HepG2 (cell line): ENCODE data around the gene PANK4. TPM values are rescaled to one million over a fixed set of nuclear protein-coding genes. Genes with fewer than 3 reads are reported as not detected.
A peak's percentile ranks its signal among the peaks of the same experiment; 100 is the strongest.

Experiments used
- ATAC-seq: fragments of 200-7000 bp; cut with Tn5 transposase; 3 replicates; pipeline ENCODE4 v1.9.1; 2020; ENCODE audit warnings: mild to moderate bottlenecking, moderate library complexity
- BruUV-seq: library from RNA; stranded (reverse); fragments of 400-500 nt; replicated peaks from 2 replicates; lab custom pipeline; 2021; lab: Mats Ljungman, UMichigan
- CTCF ChIA-PET: fragments of 300-600 bp; formaldehyde crosslinking; extraction: SDS; loops from one replicate; lab custom pipeline; 2021; ENCODE audit warnings: low total read pairs, inconsistent platforms, low intra/inter-chr PET ratio; lab: Yijun Ruan, JAX
- POLR2A ChIA-PET: fragments of 350-600 bp; sonication (Branson Sonifier 250); formaldehyde crosslinking; loops from one replicate; lab custom pipeline; 2020; ENCODE audit warnings: antibody characterized with exemption, inconsistent platforms; lab: Yijun Ruan, JAX
- DNase-seq: peaks from one replicate; pipeline ENCODE4 v3.0.0-alpha.2; 2015; ENCODE audit warnings: low spot score
- FAIRE-seq: peaks from 3 replicates; lab custom pipeline; 2011; peaks lifted over from hg19 to GRCh38; lab: Jason Lieb, UNC
- H2AFZ ChIP-seq: one replicate; pipeline ENCODE4 v1.6.1; 2011; ENCODE audit warnings: low read length, inconsistent platforms
- H3K27ac ChIP-seq: fragments of 300-600 bp; 3 replicates; pipeline ENCODE4 v1.8.0; 2011; ENCODE audit warnings: mixed run types, mild to moderate bottlenecking, mixed read lengths, low read length, inconsistent platforms; ENCODE audit not compliant: insufficient read depth; ENCODE audit errors: extremely low read length
- H3K27me3 ChIP-seq, 2 experiments: fragments of 200-600 bp in 1 of 2; 2 replicates in 1 of 2; 3 replicates in 1 of 2; pipeline versions ENCODE4 v1.6.0 to v1.8.0; 2011; ENCODE audit warnings: low read length in 2 of 2, mild to moderate bottlenecking in 2 of 2, moderate library complexity in 2 of 2, inconsistent platforms in 1 of 2; ENCODE audit not compliant: insufficient read depth in 2 of 2, control insufficient read depth in 1 of 2
- H3K36me3 ChIP-seq, 2 experiments: fragments of 200-600 bp in 1 of 2; replicated peaks in 1 of 2; 2 replicates in 1 of 2; 3 replicates in 1 of 2; pipeline versions ENCODE4 v1.5.1 to v1.8.0; 2011; ENCODE audit warnings: low read length in 2 of 2, inconsistent platforms in 1 of 2; ENCODE audit not compliant: insufficient read depth in 2 of 2, control insufficient read depth in 1 of 2
- H3K4me1 ChIP-seq: 2 replicates; pipeline ENCODE4 v1.5.1; 2012; ENCODE audit warnings: low read length, inconsistent platforms; ENCODE audit not compliant: insufficient read depth
- H3K4me2 ChIP-seq: 2 replicates; pipeline ENCODE4 v1.6.0; 2011; ENCODE audit warnings: low read depth, low read length, inconsistent platforms
- H3K4me3 ChIP-seq, 3 experiments: fragments of 200-600 bp in 1 of 3; sonication (generic), shearing (Covaris generic) in 1 of 3; replicated peaks in 1 of 3; 2 replicates each; pipeline ENCODE4 v1.5.1; 2011 to 2016; ENCODE audit warnings: low read length in 3 of 3, inconsistent platforms in 2 of 3, low read depth in 2 of 3, mild to moderate bottlenecking in 2 of 3, control low read depth in 1 of 3, mixed read lengths in 1 of 3; ENCODE audit not compliant: insufficient read depth in 1 of 3
- H3K79me2 ChIP-seq: one replicate; pipeline ENCODE4 v1.6.1; 2011; ENCODE audit warnings: low read length, inconsistent platforms; ENCODE audit not compliant: insufficient read depth
- H3K9ac ChIP-seq: 2 replicates; pipeline ENCODE4 v1.6.0; 2011; ENCODE audit warnings: mild to moderate bottlenecking, low read depth, low read length, inconsistent platforms; ENCODE audit not compliant: insufficient read depth
- H3K9me3 ChIP-seq: 2 replicates; pipeline ENCODE4 v1.5.1; 2012; ENCODE audit warnings: mild to moderate bottlenecking, low read length
- H4K20me1 ChIP-seq: 2 replicates; pipeline ENCODE4 v1.6.0; 2011; ENCODE audit warnings: inconsistent platforms, mild to moderate bottlenecking, low read length, moderate library complexity; ENCODE audit not compliant: insufficient read depth
- GABPA ChIP-seq, 2 experiments: IDR thresholded peaks; 2 replicates each; pipeline ENCODE4 v1.6.1; 2011 to 2016; ENCODE audit warnings: low read depth in 2 of 2, low read length in 1 of 2, missing biosample characterization in 1 of 2, missing genetic modification characterization in 1 of 2
- HNF4A ChIP-seq: sonication (generic); formaldehyde crosslinking; IDR thresholded peaks from 2 replicates; pipeline ENCODE4 v1.4.0; 2020; ENCODE audit warnings: missing genetic modification reagents
- MAX ChIP-seq: IDR thresholded peaks from 2 replicates; pipeline ENCODE4 v1.6.1; 2012; ENCODE audit warnings: inconsistent platforms
- SMARCE1 ChIP-seq: fragments of 450-650 bp; IDR thresholded peaks from 2 replicates; pipeline ENCODE4 v1.6.1; 2017; ENCODE audit warnings: borderline replicate concordance
- WIZ ChIP-seq: sonication (generic); formaldehyde crosslinking; IDR thresholded peaks from 2 replicates; pipeline ENCODE4 v1.5.1; 2020; ENCODE audit warnings: mild to moderate bottlenecking, missing genetic modification reagents
- ZEB1 ChIP-seq: IDR thresholded peaks from 2 replicates; pipeline ENCODE4 v1.6.1; 2012; ENCODE audit warnings: mild to moderate bottlenecking, low read depth, inconsistent platforms; ENCODE audit not compliant: insufficient replicate concordance
- ZFP1 ChIP-seq: IDR thresholded peaks from 2 replicates; pipeline ENCODE4 v1.6.1; 2016
- ZFP90 ChIP-seq: sonication (generic); formaldehyde crosslinking; IDR thresholded peaks from 2 replicates; pipeline ENCODE4 v1.8.0; 2022; ENCODE audit warnings: missing genetic modification reagents, mild to moderate bottlenecking, inconsistent platforms, borderline replicate concordance
- ZNF558 ChIP-seq: sonication (generic); formaldehyde crosslinking; IDR thresholded peaks from 2 replicates; pipeline ENCODE4 v1.9.0; 2022; ENCODE audit warnings: mild to moderate bottlenecking, missing genetic modification reagents, borderline replicate concordance
- WGBS: methylation state at CpG from one replicate; pipeline ENCODE4 v1.1.6; 2017; ENCODE audit warnings: low lambda C conversion rate; 5-methylcytosine and 5-hydroxymethylcytosine counted together
- in situ Hi-C: cut with HindIII; loops from 2 replicates; pipeline ENCODE4 v1.10.0; 2017; ENCODE audit warnings: low pct_unique_long_range_greater_than_20kb; ENCODE audit not compliant: extremely low pct_ligation_motif_present
- intact Hi-C: fragments of 100-400 bp; cut with micrococcal nuclease; formaldehyde crosslinking; loops from one replicate; pipeline ENCODE4 v1.10.0; 2022; ENCODE audit not compliant: unreplicated experiment
- polyA plus RNA-seq, 8 experiments: library from polyadenylated mRNA; depleted of rRNA in 3 of 8; stranded (reverse) in 7 of 8; unstranded in 1 of 8; fragments of >200 nt; fragmentation: Illumina TruSeq in 4 of 8; extraction: Trizol in 4 of 8; gene quantifications; 2 replicates each; pipeline versions ENCODE4 v1.2.1 to v1.2.3, GENCODE V29; 2011 to 2016; ENCODE audit warnings: low read depth in 4 of 8, missing spikeins in 1 of 8, mixed read lengths in 1 of 8; ENCODE audit not compliant: insufficient read depth in 1 of 8
- total RNA-seq, 5 experiments: library from RNA; depleted of rRNA; stranded (reverse); fragments of >200 nt; fragmentation: Illumina TruSeq; extraction: Trizol; gene quantifications; 2 replicates each; pipeline ENCODE4 v1.2.3, GENCODE V29; 2016; ENCODE audit warnings: low read depth in 1 of 5
- TF ChIP-seq, protein P1 (sequence below): sonication (generic); formaldehyde crosslinking; IDR thresholded peaks from 2 replicates; pipeline ENCODE4 v1.5.1; 2020; ENCODE audit warnings: missing genetic modification reagents, mild to moderate bottlenecking, borderline replicate concordance
- TF ChIP-seq, protein P2 (sequence below): sonication (generic); formaldehyde crosslinking; IDR thresholded peaks from 2 replicates; pipeline ENCODE4 v1.4.0; 2020; ENCODE audit warnings: mild to moderate bottlenecking, missing genetic modification reagents

Gene PANK4
- total and polyA plus RNA-seq, 2 of the 13 experiments (the other 11 are each of a cell fraction or from before 2014, with no cell fraction given) = 17.4 to 19.3 TPM

GRCh38 chr1:2556678-2557481, 30.5 kb upstream of the PANK4 start:
- no peak overlapping the region for H2AFZ ChIP-seq
- no peaks in the 10 kb centered on the region for H3K79me2 ChIP-seq
- H3K4me1 ChIP-seq = peaks cover 30% of the 10 kb centered on the region
- BruUV-seq = no TSS peak
- no peaks in the 10 kb centered on the region; a peak in 1 of 5 replicates for H3K36me3 ChIP-seq
- no peak for DNase-seq
- H3K4me2 ChIP-seq = peak overlapping the region; percentile 85
- H3K9ac ChIP-seq = peak overlapping the region; percentile 77
- in situ Hi-C loops (no loop called here), intact Hi-C loops (loop anchor here (5.0 kb wide), 1 partner anchor 75 kb away; the partner anchor contains the start of gene MMEL1)
- peak overlapping the region; percentile 71 to 89 (median 76) for H3K4me3 ChIP-seq
- ATAC-seq = peak; percentile 69
- H3K27me3 ChIP-seq = no peaks in the 10 kb centered on the region; a peak in 1 of 5 replicates
- 0 out of 2 replicates have a peak, but pooled peaks cover 4% of the 10 kb centered on the region for H4K20me1 ChIP-seq
- H3K27ac ChIP-seq = peak overlapping the region; percentile 66
- CTCF ChIA-PET = interaction anchor here (1.1 to 1.3 kb wide), 2 partner anchors 21 to 143 kb away, joined by 3 read pairs; no protein-coding TSS in a partner anchor
- WGBS = 4% methylated on average over 14 of the region's 24 CpGs
- H3K9me3 ChIP-seq = no peaks in the 10 kb centered on the region
- POLR2A ChIA-PET = interaction anchor here (0.7 to 2.1 kb wide), 8 partner anchors 8 to 144 kb away, joined by 3 to 20 read pairs (median 6); partner anchors contain the start of genes PANK4, PEX10 and PRXL2B
- FAIRE-seq = no peak
- TF ChIP-seq ZFP90 (CRISPR knock-in tag) = no peak
- TF ChIP-seq HNF4A (CRISPR knock-in tag) = 0 out of 2 replicates have a peak, but pooled peaks have one; percentile 7
- peak; percentile 28 for TF ChIP-seq ZEB1
- TF ChIP-seq, protein P1, sequence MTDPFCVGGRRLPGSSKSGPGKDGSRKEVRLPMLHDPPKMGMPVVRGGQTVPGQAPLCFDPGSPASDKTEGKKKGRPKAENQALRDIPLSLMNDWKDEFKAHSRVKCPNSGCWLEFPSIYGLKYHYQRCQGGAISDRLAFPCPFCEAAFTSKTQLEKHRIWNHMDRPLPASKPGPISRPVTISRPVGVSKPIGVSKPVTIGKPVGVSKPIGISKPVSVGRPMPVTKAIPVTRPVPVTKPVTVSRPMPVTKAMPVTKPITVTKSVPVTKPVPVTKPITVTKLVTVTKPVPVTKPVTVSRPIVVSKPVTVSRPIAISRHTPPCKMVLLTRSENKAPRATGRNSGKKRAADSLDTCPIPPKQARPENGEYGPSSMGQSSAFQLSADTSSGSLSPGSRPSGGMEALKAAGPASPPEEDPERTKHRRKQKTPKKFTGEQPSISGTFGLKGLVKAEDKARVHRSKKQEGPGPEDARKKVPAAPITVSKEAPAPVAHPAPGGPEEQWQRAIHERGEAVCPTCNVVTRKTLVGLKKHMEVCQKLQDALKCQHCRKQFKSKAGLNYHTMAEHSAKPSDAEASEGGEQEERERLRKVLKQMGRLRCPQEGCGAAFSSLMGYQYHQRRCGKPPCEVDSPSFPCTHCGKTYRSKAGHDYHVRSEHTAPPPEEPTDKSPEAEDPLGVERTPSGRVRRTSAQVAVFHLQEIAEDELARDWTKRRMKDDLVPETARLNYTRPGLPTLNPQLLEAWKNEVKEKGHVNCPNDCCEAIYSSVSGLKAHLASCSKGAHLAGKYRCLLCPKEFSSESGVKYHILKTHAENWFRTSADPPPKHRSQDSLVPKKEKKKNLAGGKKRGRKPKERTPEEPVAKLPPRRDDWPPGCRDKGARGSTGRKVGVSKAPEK (CRISPR knock-in tag) = 0 out of 2 replicates have a peak, but pooled peaks have one; percentile 24
- no peak for TF ChIP-seq SMARCE1
- peak; percentile 23; the same call in 1 of the 2 replicates for TF ChIP-seq MAX
- TF ChIP-seq, protein P2, sequence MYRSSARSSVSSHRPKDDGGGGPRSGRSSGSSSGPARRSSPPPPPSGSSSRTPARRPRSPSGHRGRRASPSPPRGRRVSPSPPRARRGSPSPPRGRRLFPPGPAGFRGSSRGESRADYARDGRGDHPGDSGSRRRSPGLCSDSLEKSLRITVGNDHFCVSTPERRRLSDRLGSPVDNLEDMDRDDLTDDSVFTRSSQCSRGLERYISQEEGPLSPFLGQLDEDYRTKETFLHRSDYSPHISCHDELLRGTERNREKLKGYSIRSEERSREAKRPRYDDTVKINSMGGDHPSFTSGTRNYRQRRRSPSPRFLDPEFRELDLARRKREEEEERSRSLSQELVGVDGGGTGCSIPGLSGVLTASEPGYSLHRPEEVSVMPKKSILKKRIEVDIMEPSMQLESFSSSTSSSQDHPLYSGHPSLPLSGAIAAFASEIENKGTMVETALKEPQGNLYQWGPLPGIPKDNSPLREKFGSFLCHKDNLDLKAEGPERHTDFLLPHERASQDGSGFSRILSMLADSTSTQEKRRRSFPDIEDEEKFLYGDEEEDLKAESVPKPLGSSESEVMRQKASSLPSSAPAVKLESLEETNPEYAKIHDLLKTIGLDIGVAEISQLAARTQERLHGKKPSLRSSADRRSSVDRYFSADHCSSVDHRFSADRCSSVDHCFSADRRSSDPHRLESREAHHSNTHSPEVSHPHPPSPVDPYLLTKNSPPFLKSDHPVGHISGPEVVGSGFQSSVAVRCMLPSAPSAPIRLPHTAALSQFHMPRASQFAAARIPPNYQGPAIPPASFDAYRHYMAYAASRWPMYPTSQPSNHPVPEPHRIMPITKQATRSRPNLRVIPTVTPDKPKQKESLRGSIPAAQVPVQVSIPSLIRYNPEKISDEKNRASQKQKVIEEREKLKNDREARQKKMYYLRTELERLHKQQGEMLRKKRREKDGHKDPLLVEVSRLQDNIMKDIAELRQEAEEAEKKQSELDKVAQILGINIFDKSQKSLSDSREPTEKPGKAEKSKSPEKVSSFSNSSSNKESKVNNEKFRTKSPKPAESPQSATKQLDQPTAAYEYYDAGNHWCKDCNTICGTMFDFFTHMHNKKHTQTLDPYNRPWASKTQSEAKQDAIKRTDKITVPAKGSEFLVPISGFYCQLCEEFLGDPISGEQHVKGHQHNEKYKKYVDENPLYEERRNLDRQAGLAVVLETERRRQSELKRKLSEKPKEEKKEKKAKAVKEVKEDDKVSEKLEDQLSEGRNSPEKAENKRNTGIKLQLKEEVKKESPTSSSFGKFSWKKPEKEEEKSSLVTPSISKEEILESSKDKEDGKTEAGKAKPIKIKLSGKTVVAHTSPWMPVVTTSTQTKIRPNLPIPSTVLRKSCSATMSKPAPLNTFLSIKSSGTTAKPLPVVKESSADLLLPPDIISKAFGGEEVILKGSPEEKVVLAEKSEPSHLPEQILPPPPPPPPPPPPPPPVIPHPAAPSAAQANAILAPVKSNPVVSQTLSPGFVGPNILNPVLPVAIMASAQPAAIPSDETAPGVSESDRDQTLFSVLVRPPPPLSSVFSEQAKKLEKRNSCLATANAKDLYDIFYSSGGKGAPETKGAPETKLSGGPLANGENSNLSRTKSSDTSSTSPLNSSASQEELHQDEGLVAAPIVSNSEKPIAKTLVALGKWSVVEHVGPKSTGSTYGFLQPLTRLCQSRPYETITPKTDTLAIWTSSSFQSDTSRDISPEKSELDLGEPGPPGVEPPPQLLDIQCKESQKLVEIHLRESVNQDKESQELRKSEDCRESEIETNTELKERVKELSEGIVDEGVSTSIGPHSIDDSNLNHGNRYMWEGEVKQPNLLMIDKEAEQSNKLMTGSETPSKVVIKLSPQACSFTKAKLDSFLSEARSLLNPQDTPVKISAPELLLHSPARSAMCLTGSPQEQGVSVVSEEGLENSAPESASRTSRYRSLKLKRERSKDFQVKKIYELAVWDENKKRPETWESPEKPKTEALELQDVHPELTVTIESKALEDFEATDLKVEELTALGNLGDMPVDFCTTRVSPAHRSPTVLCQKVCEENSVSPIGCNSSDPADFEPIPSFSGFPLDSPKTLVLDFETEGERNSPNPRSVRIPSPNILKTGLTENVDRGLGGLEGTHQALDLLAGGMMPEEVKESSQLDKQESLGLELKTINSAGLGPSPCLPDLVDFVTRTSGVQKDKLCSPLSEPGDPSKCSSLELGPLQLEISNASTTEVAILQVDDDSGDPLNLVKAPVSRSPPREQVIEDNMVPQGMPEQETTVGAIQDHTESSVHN (CRISPR knock-in tag) = 0 out of 2 replicates have a peak, but pooled peaks have one; percentile 40
- TF ChIP-seq WIZ (CRISPR knock-in tag) = no peak
- TF ChIP-seq GABPA (IDR thresholded peaks at IDR 0.05; ENCODE audit: low read depth, low read length) = no peak
- peak; percentile 63; the same call in 1 of the 2 replicates for TF ChIP-seq GABPA (CRISPR knock-in tag; IDR thresholded peaks at IDR 0.05; ENCODE audit: low read depth)
- peak; percentile 57; the same call in 1 of the 2 replicates for TF ChIP-seq ZNF558
- TF ChIP-seq ZFP1 (CRISPR knock-in tag) = no peak
